Osteocyte (in vitro differentiated cells): ENCODE results near the gene SAPCD2. TPM values are rescaled to one million over a fixed set of nuclear protein-coding genes. Genes with fewer than 3 reads are reported as not detected.

Experiments
- DNase-seq: peaks from one replicate; pipeline ENCODE4 v3.0.0; 2021; ENCODE audit warnings: mixed read lengths; ENCODE audit not compliant: unreplicated experiment; ENCODE audit errors: extremely low spot score
- H3K27ac Mint-ChIP-seq: one replicate; pipeline ENCODE4 v1.8.0; 2021; ENCODE audit warnings: mild to moderate bottlenecking, mixed read lengths; ENCODE audit not compliant: unreplicated experiment
- H3K27me3 Mint-ChIP-seq: one replicate; pipeline ENCODE4 v1.8.0; 2021; ENCODE audit warnings: mixed read lengths; ENCODE audit not compliant: unreplicated experiment
- H3K36me3 Mint-ChIP-seq: one replicate; pipeline ENCODE4 v1.8.0; 2021; ENCODE audit warnings: mixed read lengths; ENCODE audit not compliant: unreplicated experiment
- H3K4me1 Mint-ChIP-seq: one replicate; pipeline ENCODE4 v1.8.0; 2021; ENCODE audit warnings: mixed read lengths; ENCODE audit not compliant: unreplicated experiment
- H3K4me3 Mint-ChIP-seq: one replicate; pipeline ENCODE4 v1.8.0; 2021; ENCODE audit warnings: mild to moderate bottlenecking, moderate library complexity, mixed read lengths; ENCODE audit not compliant: unreplicated experiment
- H3K9me3 Mint-ChIP-seq: one replicate; pipeline ENCODE4 v1.8.0; 2021; ENCODE audit warnings: mixed read lengths; ENCODE audit not compliant: unreplicated experiment
- CTCF ChIP-seq: fragments of 200-600 bp; sonication (generic); IDR thresholded peaks from 2 replicates; pipeline ENCODE4 v1.5.0; 2021; ENCODE audit warnings: antibody characterized with exemption, mild to moderate bottlenecking, moderate library complexity
- total RNA-seq: library from RNA; stranded (reverse); gene quantifications from 2 replicates; pipeline ENCODE4 v1.2.1, GENCODE V29; 2021

Gene SAPCD2
- total RNA-seq, 1 donor from 2014 or later: 3.1 TPM

- TF ChIP-seq CTCF: no peak
- H3K9me3 Mint-ChIP-seq: no peaks in the 10 kb centered on the region
- no peak overlapping the region for H3K27ac Mint-ChIP-seq
- no peaks in the 10 kb centered on the region for H3K4me1 Mint-ChIP-seq
- H3K27me3 Mint-ChIP-seq: no peaks in the 10 kb centered on the region
- peaks cover 3% of the 10 kb centered on the region for H3K36me3 Mint-ChIP-seq
- no peak overlapping the region for H3K4me3 Mint-ChIP-seq
- DNase-seq: no peak
These were observed 56.8 kb downstream of the SAPCD2 start for GRCh38 chr9:137013571-137013940.

GRCh38 chr9:137012694-137013570, 57.4 kb downstream of the SAPCD2 start:
- Mint-ChIP-seq H3K4me1 (no peaks in the 10 kb centered on the region), H3K27ac (no peak overlapping the region), H3K9me3 (no peaks in the 10 kb centered on the region), H3K27me3 (no peaks in the 10 kb centered on the region), H3K36me3 (peaks cover 3% of the 10 kb centered on the region), H3K4me3 (no peak overlapping the region)
- TF ChIP-seq CTCF: no peak
- DNase-seq: no peak

Other genes with a start within 250 kb of the SAPCD2 start
- gene AJM1, start 228.1 kb downstream of the SAPCD2 start, total RNA-seq: 4.4 and 4.5 TPM in 2 replicates
- gene PHPT1, start 221.1 kb downstream of the SAPCD2 start, total RNA-seq: 131 and 142 TPM in 2 replicates
- 7.4 and 9.4 TPM in 2 replicates for gene MAMDC4, start 218.2 kb downstream of the SAPCD2 start, total RNA-seq
- 338 and 342 TPM in 2 replicates for gene EDF1, start 204.2 kb downstream of the SAPCD2 start, total RNA-seq
- 12.2 and 14.4 TPM in 2 replicates for gene TRAF2, start 184.0 kb downstream of the SAPCD2 start, total RNA-seq
- 84.4 and 93.0 TPM in 2 replicates for gene FBXW5, start 125.8 kb downstream of the SAPCD2 start, total RNA-seq
- gene C8G, start 125.3 kb downstream of the SAPCD2 start, total RNA-seq: 1.3 and 1.7 TPM in 2 replicates
- 0.57 and 1.4 TPM in 2 replicates for gene LCN12, start 118.3 kb downstream of the SAPCD2 start, total RNA-seq
- gene PTGDS, start 93.1 kb downstream of the SAPCD2 start, total RNA-seq: 123 and 129 TPM in 2 replicates
- gene LCNL1, start 87.6 kb downstream of the SAPCD2 start, total RNA-seq: 3.0 and 3.4 TPM in 2 replicates
- 38.5 and 51.4 TPM in 2 replicates for gene PAXX, start 78.1 kb downstream of the SAPCD2 start, total RNA-seq
- gene CLIC3, start 74.0 kb downstream of the SAPCD2 start, total RNA-seq: 0.52 TPM in 1 of 2 replicates, not detected in the other
- gene ABCA2, start 42.3 kb downstream of the SAPCD2 start, total RNA-seq: 47.6 and 55.1 TPM in 2 replicates
- 0.13 TPM in 1 of 2 replicates, not detected in the other for gene FUT7, start 38.5 kb downstream of the SAPCD2 start, total RNA-seq
- 84.4 and 91.0 TPM in 2 replicates for gene NPDC1, start 24.4 kb downstream of the SAPCD2 start, total RNA-seq
- gene ENTPD2, start 16.5 kb downstream of the SAPCD2 start, total RNA-seq: 0.46 TPM in 1 of 2 replicates, not detected in the other
- gene UAP1L1, start 7.0 kb upstream of the SAPCD2 start, total RNA-seq: 34.2 and 38.3 TPM in 2 replicates
- gene MAN1B1, start 16.4 kb upstream of the SAPCD2 start, total RNA-seq: 109 and 120 TPM in 2 replicates
- gene DPP7, start 44.2 kb upstream of the SAPCD2 start, total RNA-seq: 118 TPM in 2 replicates
- not detected in 2 replicates for gene GRIN1, start 68.6 kb upstream of the SAPCD2 start, total RNA-seq
- gene LRRC26, start 99.5 kb upstream of the SAPCD2 start, total RNA-seq: not detected in 2 replicates
- gene TMEM210, start 101.5 kb upstream of the SAPCD2 start, total RNA-seq: not detected in 2 replicates
- gene ANAPC2, start 118.0 kb upstream of the SAPCD2 start, total RNA-seq: 59.3 and 61.0 TPM in 2 replicates
- gene SSNA1, start 118.1 kb upstream of the SAPCD2 start, total RNA-seq: 57.4 and 58.1 TPM in 2 replicates
- gene TPRN, start 130.2 kb upstream of the SAPCD2 start, total RNA-seq: 19.8 and 21.7 TPM in 2 replicates
- 40.5 and 41.2 TPM in 2 replicates for gene TMEM203, start 135.1 kb upstream of the SAPCD2 start, total RNA-seq
- 15.5 and 20.5 TPM in 2 replicates for gene NDOR1, start 135.1 kb upstream of the SAPCD2 start, total RNA-seq
- 7.2 and 8.0 TPM in 2 replicates for gene RNF208, start 151.7 kb upstream of the SAPCD2 start, total RNA-seq
- 1.5 and 1.7 TPM in 2 replicates for gene CYSRT1, start 154.6 kb upstream of the SAPCD2 start, total RNA-seq
- not detected in 2 replicates for gene RNF224, start 156.9 kb upstream of the SAPCD2 start, total RNA-seq
- not detected in 2 replicates for gene SLC34A3, start 160.3 kb upstream of the SAPCD2 start, total RNA-seq
- gene TUBB4B, start 170.7 kb upstream of the SAPCD2 start, total RNA-seq: 132 and 136 TPM in 2 replicates
- 0.50 and 0.78 TPM in 2 replicates for gene STPG3, start 180.7 kb upstream of the SAPCD2 start, total RNA-seq
- 54.1 and 57.6 TPM in 2 replicates for gene NELFB, start 184.8 kb upstream of the SAPCD2 start, total RNA-seq
- 1.2 and 1.9 TPM in 2 replicates for gene TOR4A, start 207.2 kb upstream of the SAPCD2 start, total RNA-seq
- 1.8 and 2.1 TPM in 2 replicates for gene NRARP, start 231.7 kb upstream of the SAPCD2 start, total RNA-seq